Skeletal muscle tissue (tissue), 4 donors: ENCODE results near the gene EPHB2. TPM values are rescaled to one million over a fixed set of nuclear protein-coding genes. Genes with fewer than 3 reads are reported as not detected.
"Not testable (repeated sequence)": the region's sequence is repeated elsewhere in the genome, so short reads cannot be mapped to it uniquely, and the experiment has no call there.

Experiments
- H3K27ac ChIP-seq: one replicate; pipeline ENCODE4 v1.7.0; 2013; ENCODE audit warnings: mild to moderate bottlenecking, low read depth, low read length, inconsistent platforms
- H3K27me3 ChIP-seq, 3 donors: one replicate each; pipeline ENCODE4 v1.7.0; 2013; ENCODE audit warnings: low read length in 3 of 3; ENCODE audit not compliant: control insufficient read depth in 3 of 3, insufficient read depth in 3 of 3
- H3K36me3 ChIP-seq, 3 donors: one replicate each; pipeline ENCODE4 v1.7.0; 2013; ENCODE audit warnings: low read length in 3 of 3; ENCODE audit not compliant: control insufficient read depth in 3 of 3, insufficient read depth in 3 of 3
- H3K4me1 ChIP-seq, 3 donors: one replicate each; pipeline ENCODE4 v1.7.0; 2013; ENCODE audit warnings: low read length in 3 of 3, mild to moderate bottlenecking in 3 of 3; ENCODE audit not compliant: control insufficient read depth in 3 of 3, insufficient read depth in 3 of 3
- H3K4me3 ChIP-seq, 3 donors: one replicate each; pipeline ENCODE4 v1.7.0; 2013; ENCODE audit warnings: low read length in 3 of 3
- H3K9ac ChIP-seq, 3 donors: one replicate each; pipeline ENCODE4 v1.7.0; 2013; ENCODE audit warnings: low read length in 3 of 3, mild to moderate bottlenecking in 3 of 3, moderate library complexity in 2 of 3, low read depth in 1 of 3
- H3K9me3 ChIP-seq, 3 donors: one replicate each; pipeline ENCODE4 v1.7.0; 2013; ENCODE audit warnings: low read length in 3 of 3; ENCODE audit not compliant: control insufficient read depth in 3 of 3
- total RNA-seq: library from RNA; depleted of rRNA; stranded (reverse); fragments of >200 nt; gene quantifications from one replicate; pipeline ENCODE4 v1.2.3, GENCODE V29; 2014
- donor health status: Osteomylitis.

The EPHB2 gene
- total RNA-seq, 1 donor from 2014 or later, result 13.0 TPM

DNA sequence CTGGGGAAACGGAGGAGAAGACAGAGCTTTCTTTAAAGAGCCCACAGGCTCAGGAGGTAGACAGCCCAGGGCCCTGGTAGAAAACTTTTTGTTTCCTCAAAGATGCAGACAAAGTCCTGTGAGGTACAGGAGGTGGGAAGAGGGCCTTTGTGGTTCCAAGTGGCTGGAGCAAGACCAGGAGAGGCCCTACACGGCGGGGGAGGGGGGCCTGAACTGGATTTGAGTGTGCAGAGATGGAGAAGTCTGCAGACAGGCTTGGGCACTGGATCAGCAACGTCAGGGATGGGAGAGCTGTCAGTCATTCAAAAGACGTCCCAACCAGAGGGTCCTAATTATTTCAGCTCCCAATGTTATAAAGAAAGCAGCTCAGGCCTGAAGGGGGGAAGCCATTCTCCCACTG, 126.2 kb downstream of the EPHB2 start:
- H3K4me1 ChIP-seq, result no peaks in the 10 kb centered on the region
- no peak overlapping the region for H3K27ac ChIP-seq
- H3K4me3 ChIP-seq, result no peak overlapping the region

DNA sequence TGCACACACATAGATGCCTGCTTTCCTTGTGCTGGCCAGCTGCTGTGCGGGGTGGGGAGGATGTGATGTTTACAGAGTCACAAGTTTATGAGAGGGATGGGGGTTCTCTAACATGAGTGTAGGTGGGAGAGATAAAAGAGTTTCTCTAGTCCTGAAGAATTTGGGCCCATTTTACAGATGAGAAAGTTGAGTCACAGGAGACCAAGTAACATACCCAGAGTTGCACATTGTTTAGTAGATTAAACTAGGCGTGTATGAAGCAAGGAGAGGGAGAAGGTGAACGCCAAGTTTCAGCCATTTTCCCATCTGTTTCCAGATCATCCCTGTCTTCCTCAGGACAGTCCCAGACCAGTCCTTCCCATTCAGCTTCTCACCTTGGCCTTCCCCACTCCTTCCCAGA, 126.7 kb downstream of the EPHB2 start:
- Histone ChIP-seq H3K27me3 (peaks cover 2 to 31% (median 14%) of the 10 kb centered on the region in 3 donors), H3K36me3 (no peaks in the 10 kb centered on the region), H3K9ac (no peak overlapping the region)

More for the DNA sequence above, 126.2 kb downstream of the EPHB2 start:
- Histone ChIP-seq H3K36me3 (no peaks in the 10 kb centered on the region), H3K27me3 (peaks cover 0 to 29% (median 12%) of the 10 kb centered on the region in 3 donors), H3K9me3 (no peaks in the 10 kb centered on the region), H3K9ac (no peak overlapping the region)

DNA sequence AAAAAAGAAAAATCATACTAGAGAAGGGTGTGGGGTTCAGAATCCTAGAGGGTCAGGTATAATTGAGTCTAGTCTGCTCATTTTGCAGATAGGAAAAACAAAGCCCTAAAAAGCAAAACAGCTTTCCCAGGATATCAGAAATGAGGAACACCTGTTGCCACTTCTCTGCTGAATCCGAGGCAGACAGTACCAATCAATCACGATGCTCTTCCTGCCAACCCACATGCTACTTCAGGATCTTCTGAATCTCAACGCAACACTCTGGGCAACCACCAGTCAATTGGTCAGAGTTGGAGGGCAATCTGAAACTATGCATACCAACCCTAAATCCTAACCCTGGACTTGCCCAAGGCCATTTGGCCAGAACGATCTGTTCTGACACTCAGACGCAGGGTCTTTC, 128.3 kb downstream of the EPHB2 start:
- H3K27me3 ChIP-seq, result peaks cover 5 to 38% (median 18%) of the 10 kb centered on the region in 3 donors
- H3K4me3 ChIP-seq, result no peak overlapping the region
- no peaks in the 10 kb centered on the region for H3K4me1 ChIP-seq

More for the DNA sequence above, 126.7 kb downstream of the EPHB2 start:
- no peaks in the 10 kb centered on the region for H3K9me3 ChIP-seq
- H3K27ac ChIP-seq, result no peak overlapping the region
- no peaks in the 10 kb centered on the region for H3K4me1 ChIP-seq
- H3K4me3 ChIP-seq, result no peak overlapping the region

DNA sequence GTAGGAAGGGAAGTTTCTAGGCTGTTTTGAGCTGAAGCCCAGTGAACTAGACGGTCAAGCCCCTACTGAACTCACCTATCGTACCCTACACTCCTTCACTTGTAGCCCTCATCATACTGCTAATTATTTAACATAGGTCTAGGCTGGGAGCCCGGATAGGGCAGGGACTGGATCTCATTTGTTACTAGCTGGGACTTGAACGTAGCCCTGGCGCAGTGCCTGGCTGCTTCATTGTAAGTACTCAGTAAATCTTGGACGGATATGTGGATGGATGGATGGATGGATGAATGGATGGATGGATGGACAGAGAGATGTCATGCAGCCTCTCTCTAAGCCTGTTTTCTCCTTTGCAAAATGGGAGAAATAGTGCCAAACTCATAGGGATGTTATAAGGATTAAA, 129.2 kb downstream of the EPHB2 start:
- Histone ChIP-seq H3K4me3 (no peak overlapping the region), H3K27ac (no peak overlapping the region), H3K27me3 (peaks cover 14 to 46% (median 20%) of the 10 kb centered on the region in 3 donors), H3K36me3 (no peaks in the 10 kb centered on the region), H3K9ac (no peak overlapping the region), H3K4me1 (no peaks in the 10 kb centered on the region), H3K9me3 (no peaks in the 10 kb centered on the region)

More for the DNA sequence above, 128.3 kb downstream of the EPHB2 start:
- no peaks in the 10 kb centered on the region for H3K9me3 ChIP-seq
- H3K27ac ChIP-seq, result no peak overlapping the region
- no peaks in the 10 kb centered on the region for H3K36me3 ChIP-seq
- no peak overlapping the region for H3K9ac ChIP-seq

DNA sequence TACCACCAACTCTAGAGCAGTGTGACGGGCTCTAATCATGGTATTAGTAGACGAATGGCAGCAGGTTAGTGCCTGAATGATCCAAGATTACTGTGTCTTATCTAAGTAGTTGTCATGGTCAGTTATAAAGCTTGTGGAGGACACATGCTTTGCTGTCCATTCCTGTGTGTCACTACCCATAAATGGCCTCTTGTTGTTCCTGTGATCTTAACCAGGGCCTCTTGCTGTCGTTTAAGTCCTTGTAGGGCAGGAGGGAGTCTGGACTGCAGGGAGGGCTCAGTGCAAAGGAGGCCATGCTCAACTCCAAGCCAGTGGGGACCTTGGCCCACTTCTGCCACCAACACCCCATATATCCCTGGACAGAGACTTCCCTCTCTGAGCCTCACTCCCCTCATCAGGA, 130.5 kb downstream of the EPHB2 start:
- Histone ChIP-seq H3K27me3 (peaks cover 18 to 51% (median 19%) of the 10 kb centered on the region in 3 donors), H3K9ac (no peak overlapping the region), H3K36me3 (no peaks in the 10 kb centered on the region), H3K4me1 (no peaks in the 10 kb centered on the region), H3K9me3 (no peaks in the 10 kb centered on the region), H3K4me3 (no peak overlapping the region), H3K27ac (no peak overlapping the region)

DNA sequence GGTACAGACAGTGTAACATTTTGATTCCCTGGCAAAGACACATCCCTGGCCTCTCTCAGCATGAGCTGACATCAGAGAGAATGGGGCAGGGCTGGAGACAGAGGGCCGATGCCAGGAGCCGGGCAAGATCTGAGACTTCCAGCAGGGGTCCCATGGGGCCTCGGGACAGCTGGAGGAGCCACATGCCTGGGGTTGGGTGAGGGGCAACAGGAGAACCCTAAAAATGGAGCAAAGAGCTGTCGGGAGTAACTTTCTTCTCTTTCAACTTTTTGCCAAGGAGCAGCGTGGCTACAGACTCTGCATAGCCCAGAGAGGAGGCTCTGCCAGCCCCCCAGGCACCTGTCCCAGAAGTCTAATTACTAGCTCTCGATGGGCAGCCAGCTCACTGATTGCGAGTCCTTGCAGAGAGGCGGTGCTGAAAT, 131.2 kb downstream of the EPHB2 start:
- no peak overlapping the region for H3K4me3 ChIP-seq
- no peaks in the 10 kb centered on the region for H3K9me3 ChIP-seq
- H3K27me3 ChIP-seq, result peaks cover 18 to 54% (median 19%) of the 10 kb centered on the region in 3 donors
- no peaks in the 10 kb centered on the region for H3K36me3 ChIP-seq
- no peaks in the 10 kb centered on the region for H3K4me1 ChIP-seq
- no peak overlapping the region for H3K9ac ChIP-seq
- no peak overlapping the region for H3K27ac ChIP-seq

DNA sequence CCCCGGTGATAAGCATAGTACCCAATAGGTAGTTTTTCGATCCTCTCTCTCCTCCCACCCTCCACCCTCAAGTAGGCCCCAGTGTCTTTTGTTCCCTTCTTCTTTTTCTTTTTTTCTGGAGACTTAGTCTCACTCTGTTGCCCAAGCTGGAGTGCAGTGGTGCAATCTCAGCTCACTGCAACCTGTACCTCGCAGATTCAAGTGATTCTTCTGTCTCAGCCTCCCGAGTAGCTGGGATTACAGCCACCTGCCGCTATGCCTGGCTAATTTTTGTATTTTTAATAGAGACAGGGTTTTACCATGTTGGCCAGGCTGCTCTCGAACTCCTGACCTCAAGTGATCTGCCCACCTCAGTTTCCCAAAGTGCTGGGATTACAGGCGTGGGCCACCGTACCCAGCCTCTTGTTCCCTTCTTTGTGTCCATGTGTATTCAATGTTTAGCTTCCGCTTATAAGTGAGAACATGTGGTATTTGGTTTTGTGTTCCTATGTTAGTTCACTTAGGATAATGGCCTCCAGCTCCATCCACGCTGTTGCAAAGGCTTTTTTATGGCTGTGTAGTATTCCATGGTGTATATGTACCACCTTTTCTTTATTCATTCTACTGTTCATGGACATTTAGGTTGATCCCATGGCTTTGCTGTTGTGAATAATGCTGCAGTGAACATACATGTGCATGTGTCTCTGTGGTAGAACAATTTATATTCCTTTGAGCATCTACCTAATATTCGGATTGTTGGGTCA, 133.0 kb downstream of the EPHB2 start:
- H3K4me3 ChIP-seq, H3K36me3 ChIP-seq, H3K27ac ChIP-seq, H3K4me1 ChIP-seq, H3K9ac ChIP-seq, H3K9me3 ChIP-seq: not testable (repeated sequence)
- H3K27me3 ChIP-seq, result peaks cover 19 to 51% (median 25%) of the 10 kb centered on the region in 3 donors

DNA sequence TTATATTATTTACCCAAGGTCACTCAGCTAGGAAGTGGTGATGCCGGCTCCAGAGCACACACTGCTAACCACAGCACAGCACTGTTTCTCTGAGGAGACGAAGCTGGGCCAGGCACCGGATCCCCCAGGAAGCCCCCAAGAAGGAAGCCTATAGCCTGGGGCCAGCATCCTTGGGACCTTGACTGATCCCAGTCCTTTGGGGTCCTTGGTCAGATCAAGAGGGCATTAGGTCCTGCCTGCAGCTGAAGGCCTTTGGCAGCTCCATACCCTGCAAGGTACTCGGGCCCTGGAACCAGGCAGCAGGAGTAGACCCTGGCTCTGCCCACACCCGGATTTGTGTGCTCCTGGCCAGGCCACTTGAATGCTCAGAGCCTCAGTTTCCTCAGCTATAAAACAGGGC, 134.0 kb downstream of the EPHB2 start:
- Histone ChIP-seq H3K27ac (no peak overlapping the region), H3K27me3 (peaks cover 19 to 53% (median 21%) of the 10 kb centered on the region in 3 donors), H3K9me3 (no peaks in the 10 kb centered on the region), H3K36me3 (no peaks in the 10 kb centered on the region), H3K4me3 (no peak overlapping the region), H3K9ac (no peak overlapping the region), H3K4me1 (no peaks in the 10 kb centered on the region)

DNA sequence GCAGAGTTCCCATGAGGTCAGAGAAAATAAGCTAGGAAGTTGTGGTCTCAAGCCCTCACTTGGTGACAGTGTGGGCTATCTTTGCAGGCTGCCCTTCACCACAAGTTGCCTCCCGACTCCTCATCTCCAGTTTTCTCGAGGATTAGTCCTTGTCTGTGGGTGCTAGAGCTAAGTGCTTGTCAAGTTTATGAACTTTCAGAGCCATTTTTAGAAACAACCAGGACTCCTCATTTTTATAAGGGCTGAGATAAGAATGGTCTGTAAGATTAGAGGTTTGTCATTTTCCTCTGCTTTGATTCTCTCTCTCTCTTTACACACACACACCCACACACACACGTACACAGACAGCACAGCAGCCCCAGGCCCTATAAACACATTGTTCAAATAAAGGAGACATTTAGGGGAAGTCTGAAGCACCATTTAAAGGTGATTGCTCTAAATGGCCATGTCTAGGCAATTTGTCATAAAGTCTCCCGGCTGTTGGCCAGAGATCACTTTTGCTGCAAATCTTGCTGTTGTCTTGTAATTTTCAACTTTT, 134.8 kb downstream of the EPHB2 start:
- Histone ChIP-seq H3K36me3 (no peaks in the 10 kb centered on the region), H3K4me3 (no peak overlapping the region), H3K9me3 (no peaks in the 10 kb centered on the region), H3K27me3 (peaks cover 19 to 52% (median 23%) of the 10 kb centered on the region in 3 donors), H3K9ac (no peak overlapping the region), H3K27ac (no peak overlapping the region), H3K4me1 (peaks cover 0 to 2% (median 0%) of the 10 kb centered on the region in 3 donors)

DNA sequence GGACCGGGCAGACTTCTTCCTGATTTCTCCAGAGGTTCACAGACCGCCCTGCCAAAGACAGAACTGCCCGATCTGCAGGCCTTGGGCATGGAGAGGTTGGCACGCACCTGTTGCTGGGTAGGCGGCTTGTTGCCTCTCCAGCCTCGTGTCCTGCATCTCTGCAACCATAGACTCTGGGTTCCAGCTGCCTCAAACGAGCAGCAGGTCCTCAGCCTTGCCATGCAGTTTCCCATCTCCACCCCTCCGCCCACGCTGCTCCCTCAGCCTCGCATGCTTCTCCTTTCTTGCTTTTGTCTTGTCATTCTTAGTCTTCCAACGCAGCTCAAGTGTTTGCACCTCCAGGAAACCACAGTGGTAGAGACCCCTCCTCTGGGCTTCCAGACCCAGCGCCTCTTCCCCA, 135.8 kb downstream of the EPHB2 start:
- no peaks in the 10 kb centered on the region for H3K36me3 ChIP-seq
- no peak overlapping the region for H3K27ac ChIP-seq
- H3K4me3 ChIP-seq, result no peak overlapping the region
- H3K4me1 ChIP-seq, result peaks cover 0 to 5% (median 0%) of the 10 kb centered on the region in 3 donors
- peaks cover 19 to 46% (median 21%) of the 10 kb centered on the region in 3 donors for H3K27me3 ChIP-seq
- H3K9me3 ChIP-seq, result no peaks in the 10 kb centered on the region
- no peak overlapping the region for H3K9ac ChIP-seq
